Measurements from ENCODE around the gene LRMDA.

Gene LRMDA

DNA sequence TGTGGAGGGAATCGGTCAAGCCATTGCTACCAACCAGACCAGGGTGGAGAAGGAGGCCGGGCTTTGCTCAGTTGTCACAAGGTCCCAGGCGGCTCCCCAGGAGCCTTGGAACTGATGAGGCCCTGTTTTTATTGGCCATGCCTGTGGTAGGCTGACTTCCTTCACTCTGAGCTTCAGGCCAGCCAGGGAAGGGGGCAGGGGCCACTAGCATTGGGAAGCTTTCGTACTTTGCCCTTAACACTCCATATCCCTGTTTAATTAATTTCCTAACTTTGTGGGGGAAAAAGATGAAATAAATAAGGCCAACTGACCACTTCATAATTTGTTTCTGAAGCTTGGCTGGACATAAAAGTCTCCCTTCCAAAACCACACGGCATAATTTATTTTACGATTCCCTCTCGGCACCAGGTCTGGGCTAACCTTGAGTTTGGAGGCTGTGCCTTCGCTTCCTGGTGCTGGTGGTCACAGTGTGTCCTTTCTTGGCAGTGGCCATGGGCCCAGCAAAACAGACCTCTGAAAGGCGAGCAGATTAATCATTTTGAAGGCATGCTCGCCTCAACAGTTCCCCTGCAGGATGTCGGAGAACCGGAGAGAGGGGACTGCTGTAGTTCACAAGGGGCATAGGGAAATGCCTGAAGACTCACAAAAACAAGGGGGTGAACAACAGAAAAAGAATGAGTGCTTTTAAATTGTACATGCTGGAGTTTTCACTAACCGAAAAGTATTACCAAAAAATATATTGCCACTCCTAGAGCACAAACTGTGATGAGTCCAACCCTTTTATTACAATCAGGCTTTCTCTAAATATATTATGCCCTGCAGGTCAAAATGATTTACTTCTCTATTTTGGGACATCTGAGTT is 966.0 kb downstream of the LRMDA start:
- DNase-seq: no peak

DNA sequence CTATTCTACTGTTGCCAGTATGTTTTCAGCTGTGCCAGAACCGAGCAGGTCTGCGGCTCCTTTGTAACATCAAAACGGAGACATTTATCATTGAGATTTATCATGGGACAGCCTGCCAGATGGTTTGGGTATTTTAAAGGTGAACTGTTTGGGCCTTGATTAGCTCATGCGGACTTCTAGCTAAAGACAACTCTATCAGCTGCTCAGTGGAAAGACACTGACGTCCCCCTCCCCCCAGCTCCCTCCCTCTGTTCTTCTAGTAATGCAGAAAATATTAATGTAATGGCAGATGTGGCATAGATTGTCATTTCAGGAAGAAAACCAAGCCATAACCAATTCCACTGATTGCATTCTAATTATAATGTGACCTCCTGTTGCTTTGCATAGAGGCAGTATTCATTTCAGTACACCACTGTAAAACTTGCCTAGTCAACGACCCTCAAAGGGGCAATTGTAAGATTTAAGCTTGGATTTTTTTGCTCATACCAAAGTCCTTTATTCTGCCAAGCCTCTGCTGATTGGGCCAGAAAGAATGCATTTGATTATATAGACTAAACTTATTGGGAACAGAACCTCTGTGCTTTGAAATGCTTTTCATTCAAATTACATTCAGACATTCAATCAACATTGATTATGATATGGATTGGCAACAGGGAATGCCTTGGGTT is 966.8 kb downstream of the LRMDA start:
- DNase-seq: no peak

DNA sequence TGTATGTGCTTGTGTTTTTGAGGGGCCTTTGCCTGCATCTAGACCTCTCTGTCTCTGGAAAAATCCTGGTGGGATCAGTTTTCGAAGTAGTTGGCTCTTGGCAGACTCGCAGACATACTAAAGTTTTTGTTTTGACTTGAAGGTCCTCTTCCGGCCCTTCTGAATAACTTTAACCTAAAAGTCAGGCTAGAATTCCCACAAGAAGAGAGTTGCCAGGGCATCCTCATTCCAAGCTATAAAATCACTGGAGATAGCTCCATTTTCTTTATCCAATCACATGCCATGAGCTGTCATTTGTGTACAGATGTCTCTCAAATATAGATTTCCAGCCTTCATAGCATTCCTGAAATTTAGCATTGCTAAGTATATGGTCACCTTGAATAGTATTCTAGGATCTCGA is 967.8 kb downstream of the LRMDA start:
- no peak for DNase-seq

DNA sequence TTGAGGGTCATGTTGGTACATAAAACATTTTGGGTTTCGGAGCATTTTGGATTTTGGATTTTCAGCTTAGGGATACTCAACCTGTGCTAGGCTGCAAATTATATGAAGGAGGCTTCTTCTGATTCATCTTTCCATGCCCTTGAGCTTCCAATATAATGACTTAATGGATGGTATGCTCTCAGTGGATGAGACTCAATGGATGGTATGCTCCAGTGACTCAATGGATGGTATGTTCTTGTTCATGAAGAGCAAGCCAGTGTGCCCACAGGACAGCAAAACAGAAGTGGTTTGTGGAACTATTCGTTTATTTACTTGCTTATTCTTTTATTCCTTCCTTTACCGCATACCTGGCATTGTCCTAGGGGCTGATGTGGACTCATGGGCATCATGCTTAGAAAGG is 969.6 kb downstream of the LRMDA start:
- no peak for DNase-seq

DNA sequence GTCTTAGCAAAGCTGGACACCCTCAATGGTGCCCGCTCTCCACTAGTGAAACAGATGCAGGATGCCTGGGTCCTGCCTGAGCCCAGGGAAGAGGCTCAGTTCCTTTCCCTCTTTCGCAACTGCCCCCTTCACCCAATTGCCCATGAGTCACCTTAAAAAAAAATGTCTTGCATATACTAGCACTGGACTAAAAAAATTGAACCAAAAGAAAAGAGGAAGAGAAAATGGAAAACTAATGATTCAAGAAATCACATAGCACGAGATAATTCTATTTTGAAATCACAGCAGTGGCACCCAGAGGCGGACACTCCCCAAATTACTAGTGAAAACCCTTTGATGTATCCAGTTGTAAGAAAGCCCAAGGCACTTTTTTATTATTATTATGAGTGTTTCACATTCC is 972.5 kb downstream of the LRMDA start:
- DNase-seq: peak; percentile 5

DNA sequence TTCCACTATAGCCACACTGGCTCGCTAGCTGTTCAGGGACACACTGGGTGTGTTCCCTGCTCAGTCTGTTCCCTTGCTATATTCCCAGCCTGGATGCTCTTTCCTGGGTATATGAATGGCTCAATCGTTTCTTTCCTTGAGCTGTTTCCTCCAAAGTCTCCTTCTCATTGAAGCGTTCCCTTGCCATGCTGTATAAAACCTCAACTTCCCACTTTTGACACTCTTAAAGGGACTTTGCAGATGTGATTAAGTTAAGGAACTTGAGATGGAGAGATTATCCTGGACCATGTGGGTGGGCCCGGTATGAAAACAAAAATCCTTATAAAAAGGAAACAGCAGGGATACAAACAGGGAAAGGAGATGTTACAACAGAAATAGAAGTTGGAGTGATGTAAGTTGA is 973.1 kb downstream of the LRMDA start:
- no peak for DNase-seq

DNA sequence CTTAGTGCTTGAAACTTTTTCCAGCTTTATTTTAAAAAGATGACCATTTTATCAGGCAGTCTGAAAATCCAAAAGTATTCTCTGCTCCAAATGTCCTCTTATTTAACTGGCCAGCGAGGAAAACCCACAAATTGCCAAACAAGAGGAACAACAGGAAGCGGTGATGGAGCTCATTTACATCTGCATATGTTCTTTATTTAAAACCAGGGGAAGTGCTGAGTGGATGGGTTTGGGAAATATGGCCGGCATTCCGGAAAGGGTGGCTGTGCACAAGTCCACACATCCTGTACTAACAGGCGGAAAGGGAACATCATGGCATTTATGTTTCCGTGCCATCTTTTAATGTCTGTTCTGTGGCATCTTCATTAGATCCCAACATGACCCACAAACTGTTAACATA is 974.5 kb downstream of the LRMDA start:
- DNase-seq: no peak

DNA sequence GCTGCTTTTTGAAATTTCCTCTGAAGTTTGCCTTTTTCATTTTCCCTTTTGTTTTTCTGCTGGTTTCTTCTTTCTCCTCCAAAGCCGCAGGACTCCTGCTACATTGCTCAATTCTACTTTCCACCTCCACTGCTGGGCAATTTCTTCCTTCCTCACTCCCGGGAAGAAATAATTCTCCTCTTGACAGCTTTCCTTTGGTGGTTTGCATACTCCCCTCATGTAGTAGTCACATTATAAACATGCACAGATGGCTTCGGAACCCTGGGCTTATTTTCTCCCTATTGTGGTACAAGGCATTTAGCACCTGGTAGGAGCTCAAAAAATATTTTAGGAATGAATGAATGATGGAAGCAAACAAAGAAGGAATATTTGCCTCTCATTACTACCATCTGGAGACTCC is 977.2 kb downstream of the LRMDA start:
- no peak for DNase-seq

DNA sequence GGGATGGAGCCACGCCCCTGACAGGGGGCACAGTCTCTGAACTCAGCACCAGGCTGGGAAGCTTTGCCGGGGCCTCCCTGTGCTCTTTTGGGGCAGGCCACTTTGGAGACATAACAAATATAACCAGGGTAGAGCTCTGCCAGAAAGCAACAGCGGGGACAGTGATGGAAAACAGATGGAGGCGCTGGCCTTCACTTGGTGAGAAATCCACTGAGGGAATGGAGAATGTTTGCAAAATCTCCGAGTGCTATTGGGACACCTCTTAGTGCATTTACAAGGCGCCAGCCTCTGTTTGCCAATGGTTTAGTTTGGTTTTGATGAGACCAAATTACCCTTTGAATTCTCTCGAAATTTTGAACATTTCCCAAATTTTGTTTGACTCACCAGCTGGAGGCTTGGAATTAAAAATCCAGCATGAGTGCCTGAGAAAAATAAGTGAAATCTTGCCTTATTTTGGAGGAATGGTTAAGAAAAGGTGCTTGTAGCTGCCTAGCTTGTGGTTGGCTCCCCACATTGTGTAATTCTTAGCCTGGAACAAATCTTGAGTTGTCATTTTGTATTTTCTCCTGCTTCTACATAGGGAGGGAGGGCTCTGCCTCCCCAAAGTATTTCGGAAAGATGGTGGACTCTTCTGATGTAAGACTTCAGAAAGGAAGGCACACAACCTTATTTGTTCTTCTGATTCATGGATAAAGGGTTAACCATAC is 980.5 kb downstream of the LRMDA start:
- no peak for DNase-seq

DNA sequence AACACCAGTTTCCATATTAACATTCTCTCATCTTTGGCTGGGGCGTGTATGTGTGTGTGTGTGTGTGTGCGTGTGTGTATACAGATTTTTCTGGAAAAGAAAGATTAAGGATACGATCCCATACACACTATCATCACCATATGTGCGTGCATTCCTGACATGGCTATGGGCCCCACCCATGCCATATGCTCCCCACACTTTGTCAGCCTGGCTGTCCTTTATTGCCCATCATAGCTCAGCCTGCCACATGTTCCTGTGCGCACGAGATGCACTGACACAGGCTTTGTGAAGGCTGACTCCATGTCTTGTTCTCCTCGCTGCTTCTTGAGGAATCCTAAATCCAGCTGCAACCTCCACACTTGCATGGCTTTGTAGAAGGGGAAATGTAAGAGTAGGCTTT is 984.1 kb downstream of the LRMDA start:
- no peak for DNase-seq

DNA sequence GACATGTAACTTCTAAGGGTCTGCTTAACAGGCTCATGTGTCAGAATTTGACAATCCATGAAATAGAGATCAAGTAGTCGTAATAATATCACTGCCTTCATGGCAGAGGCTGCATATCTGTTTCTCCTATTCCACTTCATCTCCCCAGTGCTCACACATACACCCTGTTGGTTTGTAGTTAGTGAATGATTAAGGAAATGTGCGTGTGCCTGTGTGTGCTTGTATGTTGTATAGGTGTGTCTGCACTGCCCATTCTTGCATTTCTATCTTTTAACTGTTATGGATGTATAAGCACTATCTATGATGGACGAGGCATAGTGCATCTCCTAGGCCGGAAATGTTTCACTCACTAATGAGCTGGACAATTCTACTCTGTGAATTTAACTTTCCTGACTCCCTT is 985.2 kb downstream of the LRMDA start:
- DNase-seq: no peak

DNA sequence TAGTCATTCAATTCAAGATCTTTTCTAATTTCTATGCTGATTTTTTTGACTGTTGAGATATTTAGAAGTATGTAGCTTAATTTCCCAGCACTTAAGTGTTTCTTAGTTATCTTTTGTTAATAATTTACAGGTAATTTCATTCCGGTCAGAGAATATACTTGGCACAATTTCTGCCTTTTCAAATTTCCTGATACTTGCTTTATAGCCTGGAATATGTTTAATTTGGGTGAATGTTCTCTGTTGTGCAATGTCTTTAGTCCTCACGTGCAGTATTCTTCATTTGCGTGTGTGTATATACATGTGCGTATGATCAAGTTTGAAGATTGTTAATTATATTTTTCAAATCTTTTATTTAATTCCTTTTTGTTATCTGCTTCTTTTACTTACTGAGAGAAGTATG is 989.3 kb downstream of the LRMDA start:
- DNase-seq: no peak

DNA sequence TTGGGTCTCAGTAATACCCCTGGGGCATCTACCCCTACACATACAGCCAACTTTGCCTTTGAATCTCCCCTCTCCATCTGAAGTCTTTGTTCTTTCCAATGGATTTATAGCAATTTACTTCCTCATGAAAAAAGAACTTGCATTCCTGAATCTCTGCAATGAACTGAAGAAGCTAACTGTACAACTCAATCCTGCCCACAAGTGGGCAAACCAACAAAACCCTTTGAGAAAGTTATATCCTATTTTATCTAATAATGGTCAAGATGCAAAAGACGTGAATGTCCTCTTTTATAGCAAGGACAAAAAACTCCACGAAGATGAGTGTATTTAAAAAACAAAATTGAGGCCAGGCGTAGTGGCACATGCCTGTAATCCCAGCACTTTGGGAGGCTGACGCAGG is 991.3 kb downstream of the LRMDA start:
- DNase-seq: no peak

DNA sequence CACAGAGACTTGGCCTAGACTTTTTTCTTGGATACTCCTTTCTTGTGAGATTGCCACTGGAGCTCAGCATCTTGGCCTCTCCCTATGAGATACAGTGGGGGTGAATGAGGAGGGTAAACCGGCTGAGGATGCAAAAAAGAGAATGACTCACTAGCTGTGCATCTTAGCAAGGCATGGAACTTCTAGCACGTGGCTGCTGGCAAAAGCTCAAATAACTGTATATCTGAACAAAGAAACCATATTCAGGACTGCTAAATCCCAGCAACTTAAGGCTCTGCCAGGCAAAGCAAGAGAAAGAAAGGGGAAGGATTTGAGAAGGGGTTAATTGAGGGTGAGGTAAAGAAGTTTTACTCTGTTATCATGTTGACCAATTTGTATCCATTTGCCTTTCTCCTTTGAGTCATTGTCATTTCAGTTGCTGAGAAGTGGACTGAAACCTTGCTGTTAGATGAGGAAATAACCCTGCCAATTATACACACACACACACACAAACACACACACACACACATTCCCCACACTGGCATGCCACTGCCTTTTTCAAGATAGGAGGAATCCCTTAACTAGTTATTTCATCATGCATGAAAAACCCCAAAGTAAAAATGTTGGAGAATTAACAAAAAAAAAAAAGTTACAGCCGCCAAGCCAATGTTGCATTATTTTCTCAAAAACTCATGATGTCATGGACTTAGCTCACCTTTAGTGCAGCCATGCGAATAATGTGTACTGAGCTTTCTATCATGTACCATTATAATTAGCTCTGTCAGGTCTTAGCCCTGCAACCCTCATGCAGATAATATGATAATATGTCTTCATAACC is 997.3 kb downstream of the LRMDA start:
- no peak for DNase-seq

DNA sequence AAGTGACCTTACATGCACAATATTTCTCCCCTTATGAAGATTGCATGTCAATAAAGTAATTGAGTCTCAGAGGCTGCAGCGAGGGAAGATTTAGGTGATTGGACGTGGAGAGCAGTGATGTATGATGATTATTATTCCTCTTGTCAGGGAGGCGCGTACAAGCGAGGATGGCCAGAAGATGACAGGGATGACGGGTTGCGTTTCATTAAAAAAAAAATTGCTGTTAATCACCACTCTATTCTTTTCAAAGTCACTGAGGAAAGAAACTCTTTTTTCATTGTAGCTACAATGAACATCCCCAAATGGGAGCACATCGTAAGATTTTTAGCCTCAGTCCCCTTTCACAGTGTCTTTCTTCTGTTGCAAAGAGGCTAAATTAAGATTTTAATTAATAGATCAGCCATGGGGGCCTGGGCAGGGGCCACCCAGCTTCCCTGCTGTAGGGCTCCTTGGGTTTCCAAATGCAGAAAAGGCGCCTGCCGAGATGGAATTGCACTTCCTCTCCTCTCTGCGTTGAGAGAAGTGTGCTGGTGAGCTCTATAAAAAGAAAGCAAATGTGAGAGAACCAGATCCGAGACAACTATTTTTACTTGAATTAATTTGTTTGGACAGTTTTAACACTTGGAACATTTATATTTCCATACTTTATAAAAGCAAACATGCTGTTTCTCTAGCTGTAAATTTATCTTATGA is 998.1 kb downstream of the LRMDA start:
- DNase-seq: no peak

DNA sequence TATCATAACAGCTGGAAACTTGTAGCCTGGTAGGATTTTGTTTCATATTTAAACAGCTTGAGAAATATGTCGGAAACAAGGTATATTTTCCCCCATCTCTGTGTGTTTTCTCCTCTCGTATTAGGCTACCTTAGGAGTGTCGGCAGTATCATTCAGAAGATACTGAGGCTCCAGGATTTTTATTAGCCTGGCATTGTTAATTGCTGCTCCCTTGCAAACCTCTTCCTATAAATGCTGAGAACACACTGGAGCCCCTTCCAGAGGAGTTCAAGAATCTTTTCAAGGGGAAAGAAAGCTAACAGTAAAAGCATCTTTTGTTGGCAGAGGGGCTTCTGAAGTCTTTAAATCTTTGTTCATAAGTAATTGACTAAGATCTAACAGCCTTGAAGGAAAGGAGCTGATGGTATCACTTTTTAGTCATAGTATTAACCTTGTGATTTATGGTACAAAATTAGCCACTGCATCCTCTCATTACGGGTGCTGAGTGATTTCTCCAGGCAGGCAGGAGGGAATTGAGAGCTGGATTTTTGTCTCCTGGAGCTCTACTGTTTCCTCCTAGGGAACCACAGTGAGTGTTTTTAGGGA is 998.7 kb downstream of the LRMDA start:
- DNase-seq: no peak

DNA sequence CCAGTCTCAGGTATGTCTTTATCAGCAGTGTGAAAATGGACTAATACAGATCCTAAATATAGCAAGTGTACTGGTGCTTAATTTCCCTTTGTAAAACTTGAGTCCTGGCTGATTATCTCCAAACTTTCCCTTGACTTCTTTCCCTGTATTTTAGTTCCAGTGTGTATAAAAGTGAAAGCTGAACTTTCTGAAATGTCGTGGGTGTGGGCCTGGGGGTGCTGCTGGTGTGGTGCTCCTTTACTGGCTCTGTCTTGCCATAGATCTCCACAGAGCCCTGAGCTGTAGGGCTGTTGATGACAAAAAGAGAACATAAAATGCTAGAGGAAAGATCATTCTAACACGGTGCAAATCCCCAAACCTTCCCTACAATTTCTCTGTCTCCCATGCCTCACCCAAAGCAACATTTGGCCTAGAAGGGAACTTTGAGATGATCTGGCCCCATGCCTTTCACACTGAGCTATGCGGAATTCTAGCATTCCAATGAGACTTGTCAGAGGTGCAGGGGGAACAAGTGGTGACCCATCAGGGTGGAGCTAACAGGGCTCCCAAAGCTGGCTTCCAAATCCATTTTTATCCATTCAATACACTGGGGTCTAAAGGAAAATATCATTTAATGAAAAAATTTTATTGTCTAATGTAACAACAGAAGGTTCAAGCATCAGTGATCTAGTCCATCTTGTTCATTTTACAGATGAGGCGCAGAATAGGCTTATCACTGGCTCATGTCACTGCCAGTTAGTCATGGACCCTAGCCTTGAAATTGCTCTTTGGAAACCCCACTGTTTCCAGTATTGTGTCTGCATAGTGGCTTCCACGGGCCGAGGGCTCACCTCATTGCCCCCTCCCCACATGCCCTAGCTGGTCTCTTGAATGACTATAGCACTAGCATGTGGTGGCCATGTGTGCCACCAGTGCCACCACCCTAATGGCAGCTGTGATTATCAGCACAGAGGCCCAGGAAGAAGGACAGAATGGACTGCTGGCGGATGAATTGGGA is 1000.9 kb downstream of the LRMDA start:
- no peak for DNase-seq

DNA sequence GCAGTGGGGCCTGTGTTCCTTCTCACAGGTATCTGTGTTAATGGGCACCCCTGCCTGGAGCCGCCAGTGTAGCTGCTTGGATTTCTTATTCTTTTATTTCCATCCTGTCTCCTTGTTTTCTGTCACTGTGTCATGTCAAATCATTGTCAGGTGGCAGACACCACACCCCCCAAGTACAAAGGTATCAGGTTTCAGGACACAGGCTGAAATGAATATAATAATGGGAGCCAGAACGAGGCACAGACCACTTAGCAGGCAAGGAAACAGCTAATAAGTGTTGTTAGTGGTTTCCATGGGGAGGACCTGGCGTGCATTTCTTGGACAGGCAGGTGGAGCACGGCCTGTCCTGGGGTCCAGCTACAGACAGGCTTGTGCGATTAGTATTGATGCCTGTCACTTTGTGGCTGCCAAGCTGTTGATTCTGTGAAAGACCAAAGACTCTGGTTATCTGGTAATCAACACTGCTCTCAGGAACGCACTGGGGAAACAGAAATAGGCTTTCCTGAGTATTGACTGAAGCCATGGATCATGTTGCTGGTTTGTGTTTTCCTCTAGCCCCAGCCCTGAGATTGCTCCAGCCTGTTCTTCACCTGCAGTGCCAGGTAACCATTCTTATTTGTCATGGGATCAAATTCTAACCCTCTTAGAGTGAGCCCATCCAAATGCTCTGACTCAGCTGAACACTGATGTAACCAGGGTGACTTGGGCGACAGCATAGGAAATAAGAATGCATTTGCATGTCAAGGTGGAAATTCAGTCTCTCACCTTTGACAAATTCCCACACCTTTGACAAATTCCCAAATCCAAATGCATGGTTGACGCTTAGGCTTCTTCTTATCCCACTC is 1002.0 kb downstream of the LRMDA start:
- DNase-seq: no peak

DNA sequence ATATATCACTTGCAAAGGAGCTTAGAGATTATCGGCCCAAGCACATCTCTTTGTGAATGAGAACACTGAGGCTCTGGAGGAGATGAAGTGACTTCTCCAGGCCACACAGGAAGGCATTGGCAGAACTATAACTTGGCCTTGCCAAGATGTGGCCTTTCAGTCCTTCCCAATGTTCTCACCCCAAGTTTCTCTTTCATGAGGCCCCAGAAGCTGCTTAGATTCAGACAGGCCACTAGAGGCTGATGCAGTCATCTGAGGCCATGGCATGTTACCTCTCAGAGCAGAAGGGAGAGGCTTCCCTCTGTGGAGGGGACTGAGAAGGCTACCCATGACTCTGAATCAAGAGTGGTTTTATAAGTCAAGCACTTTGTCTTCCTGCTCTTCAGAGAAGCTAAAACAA is 1003.7 kb downstream of the LRMDA start:
- no peak for DNase-seq

DNA sequence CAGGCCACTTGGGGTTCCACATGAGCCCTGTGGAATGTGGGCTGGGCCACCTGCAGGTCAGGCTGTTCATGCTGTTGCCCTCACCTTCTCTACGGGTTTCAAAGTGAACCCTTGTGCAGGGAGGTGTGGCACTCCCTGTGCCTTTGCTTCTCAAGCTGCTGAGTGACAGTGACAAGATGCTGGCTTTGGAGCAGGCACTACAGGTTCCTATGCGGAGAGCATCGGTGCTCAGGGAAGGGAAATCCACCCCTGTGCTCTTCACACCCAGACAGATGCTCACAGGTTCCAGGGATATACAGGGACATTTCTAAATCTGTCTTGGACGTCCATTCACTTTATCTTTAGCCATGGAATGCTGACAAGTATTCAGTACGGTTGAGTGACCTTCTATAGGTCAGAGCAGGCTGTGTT is 1005.0 kb downstream of the LRMDA start:
- no peak for DNase-seq
